Stimulated activated naive CD4-positive, alpha-beta T cell (primary cell): ENCODE data around the gene ITGA1.
"Not testable (repeated sequence)": the region's sequence is repeated elsewhere in the genome, so short reads cannot be mapped to it uniquely, and the experiment has no call there.

Source experiments
- DNase-seq, 6 experiments: peaks; one replicate each; lab custom pipeline; 2025; lab: John Stamatoyannopoulos, UW

ITGA1 gene

DNA sequence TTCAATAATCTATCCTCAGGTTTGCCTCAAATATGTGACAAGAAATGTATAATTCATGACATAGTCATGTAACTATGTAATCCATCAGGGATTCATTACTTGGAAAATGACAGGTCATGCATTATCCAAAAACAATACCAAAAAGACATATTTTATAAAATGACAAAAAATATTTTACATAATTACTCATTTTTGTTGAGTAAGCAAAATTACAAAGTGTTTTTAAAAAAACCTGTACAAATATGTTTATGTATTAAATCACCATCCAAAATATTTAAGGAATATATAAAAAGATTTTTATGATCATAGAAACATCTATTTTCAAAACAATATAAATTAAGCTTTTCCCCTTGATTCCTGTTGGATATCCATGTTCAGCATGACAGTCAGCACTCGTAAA is 164.8 kb downstream of the ITGA1 start:
- DNase-seq, result no peak

DNA sequence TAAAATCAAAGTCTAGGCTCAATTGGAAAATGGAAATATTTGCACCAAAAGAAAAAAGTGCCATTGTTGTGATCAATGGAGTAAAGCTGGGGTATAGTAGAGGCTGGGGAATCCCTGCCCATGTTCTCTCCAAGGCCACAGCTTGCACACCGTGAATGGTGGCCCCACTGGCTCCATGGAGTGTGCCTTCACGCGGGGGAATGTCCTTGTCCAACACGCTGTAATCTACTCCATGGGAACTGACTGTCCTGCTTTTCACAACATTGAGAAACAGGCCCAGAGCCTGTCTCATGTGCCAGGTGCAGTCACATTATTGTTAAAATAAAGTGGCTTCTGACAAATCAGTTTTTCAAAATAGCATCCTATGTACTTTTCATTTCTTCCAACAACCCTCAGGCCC is 168.3 kb downstream of the ITGA1 start:
- DNase-seq, result no peak

DNA sequence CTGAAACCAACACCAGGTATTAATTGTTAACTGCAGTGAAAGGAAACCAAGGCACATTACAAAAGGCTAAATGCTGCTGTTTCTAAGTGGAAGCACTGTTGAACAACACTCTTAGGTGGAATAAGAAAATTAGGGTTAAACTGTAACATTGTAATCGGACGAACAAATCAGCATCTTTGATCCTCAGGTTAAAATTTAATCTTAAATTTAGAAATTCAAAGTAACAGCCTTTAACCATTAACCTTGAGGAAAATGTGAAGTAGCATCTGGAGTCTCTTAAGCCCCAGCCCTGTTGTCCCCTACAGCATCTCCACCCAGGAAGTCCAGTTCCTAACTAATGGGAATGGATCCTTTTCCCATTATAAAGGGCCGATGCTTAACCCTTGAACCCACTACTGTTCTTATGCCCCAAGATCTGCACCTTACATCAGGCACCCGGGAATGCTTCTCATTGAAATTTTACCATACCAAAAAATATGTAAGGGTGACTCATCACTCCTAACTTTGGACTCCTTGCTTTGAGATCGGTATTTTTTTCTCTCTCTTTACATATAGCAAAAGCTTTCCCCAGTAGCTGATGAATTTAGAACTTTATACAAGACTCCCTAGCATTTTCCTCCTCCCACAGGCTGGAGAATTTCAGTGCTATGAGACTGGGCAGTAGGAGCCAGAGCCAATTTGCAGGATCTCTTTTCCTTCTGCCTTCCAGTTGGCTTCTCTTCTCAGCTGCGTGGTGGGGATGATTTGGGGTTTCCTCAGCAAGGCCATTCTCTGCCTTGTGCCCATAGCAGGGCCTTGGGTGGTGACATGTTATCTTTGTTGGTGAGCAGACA is 169.4 kb downstream of the ITGA1 start:
- DNase-seq, result no peak

DNA sequence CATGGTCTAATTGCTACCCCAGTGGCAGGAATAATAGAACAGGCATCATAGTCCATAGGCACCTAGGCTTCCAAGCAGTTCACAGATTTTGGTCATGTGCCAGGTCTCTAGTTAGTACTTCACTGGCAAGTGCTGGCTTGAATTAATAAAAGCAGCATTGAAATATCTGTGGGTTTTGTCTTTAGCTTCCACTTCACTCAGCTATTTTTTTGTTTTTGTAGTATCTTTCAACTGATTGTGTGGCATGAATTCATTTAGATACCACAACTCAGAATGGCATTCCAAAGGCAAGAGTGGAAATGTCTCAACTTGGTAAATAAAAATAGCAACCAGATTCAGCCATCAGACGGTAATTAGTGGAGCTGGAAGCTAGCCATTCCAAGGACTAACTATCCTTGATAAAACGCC is 173.6 kb downstream of the ITGA1 start:
- DNase-seq, result no peak

DNA sequence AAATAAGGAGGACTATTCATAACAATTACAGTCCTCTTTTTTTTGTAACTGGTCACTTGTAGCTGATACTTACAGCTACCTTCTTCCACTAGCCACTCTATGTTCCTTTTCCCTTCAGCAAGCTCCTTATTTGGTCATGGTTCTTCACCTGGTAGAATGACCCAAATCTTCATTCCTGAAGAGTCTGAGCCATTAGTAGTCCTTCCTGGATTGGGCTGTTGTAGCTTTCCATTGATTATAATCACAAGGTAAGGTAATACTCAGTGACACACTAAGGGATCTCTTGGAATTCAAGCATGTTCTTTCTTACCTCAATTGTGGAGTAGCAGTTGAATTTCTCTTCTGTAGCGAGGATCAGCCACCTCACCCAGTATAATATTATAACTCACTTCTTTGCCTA is 175.9 kb downstream of the ITGA1 start:
- DNase-seq, result no peak

DNA sequence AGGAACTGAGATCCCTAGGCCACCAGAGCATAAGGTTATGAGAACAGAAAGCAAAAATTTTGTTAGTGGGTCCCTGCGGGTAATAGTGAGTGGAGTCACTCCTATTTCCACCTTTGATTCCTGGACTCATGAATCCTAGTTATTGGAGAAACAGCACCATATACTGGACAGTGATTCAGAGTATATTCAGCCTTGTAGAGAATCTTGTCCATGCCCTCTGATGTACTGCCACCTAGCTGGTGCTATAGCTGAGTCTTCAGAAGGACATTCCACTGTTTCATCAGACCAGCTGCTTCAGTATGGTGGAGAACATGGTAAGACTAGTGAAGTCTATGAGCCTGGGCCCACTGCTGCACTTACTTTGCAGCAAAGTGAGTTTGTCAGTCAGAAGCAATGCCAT is 176.4 kb downstream of the ITGA1 start:
- no peak for DNase-seq

DNA sequence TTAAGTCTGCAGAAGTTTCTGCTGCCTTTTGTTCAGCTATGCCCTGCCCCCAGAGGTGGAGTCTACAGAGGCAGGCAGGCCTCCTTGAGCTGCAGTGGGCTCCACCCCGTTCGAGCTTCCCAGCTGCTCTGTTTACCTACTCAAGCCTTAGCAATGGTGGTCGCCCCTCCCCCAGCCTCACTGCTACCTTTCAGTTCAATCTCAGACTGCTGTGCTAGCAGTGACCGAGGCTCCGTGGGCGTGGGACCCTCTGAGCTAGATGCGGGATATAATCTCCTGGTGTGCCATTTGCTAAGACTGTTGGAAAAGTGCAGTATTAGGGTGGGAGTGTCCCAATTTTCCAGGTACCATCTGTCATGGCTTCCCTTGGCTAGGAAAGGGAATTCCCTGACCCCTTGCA is 188.4 kb downstream of the ITGA1 start:
- not testable (repeated sequence) for DNase-seq

DNA sequence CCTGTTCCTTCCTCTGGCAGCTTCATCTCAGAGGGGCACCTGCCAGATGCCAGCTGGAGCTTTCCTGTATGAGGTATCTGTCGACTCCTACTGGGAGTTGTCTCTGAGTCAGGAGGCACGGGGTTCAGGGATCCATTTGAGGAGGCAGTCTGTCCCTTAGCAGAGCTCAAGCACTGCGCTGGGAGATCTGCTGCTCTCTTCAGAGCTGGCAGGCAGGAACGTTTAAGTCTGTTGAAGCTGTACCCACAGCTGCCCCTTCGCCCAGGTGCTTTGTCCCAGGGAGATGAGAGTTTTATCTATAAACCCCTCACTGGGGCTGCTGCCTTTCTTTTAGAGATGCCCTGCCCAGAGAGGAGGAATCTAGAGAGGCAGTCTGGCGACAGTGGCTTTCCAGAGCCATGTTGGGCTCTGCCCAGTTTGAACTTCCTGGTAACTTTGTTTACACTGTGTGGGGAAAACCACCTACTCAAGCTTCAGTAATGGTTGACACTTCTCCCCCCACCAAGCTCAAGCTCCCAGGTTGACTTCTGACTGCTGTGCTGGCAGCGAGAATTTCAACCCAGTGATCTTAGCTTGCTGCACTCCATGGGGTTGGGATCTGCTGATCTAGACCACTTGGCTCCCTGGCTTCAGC is 189.7 kb downstream of the ITGA1 start:
- DNase-seq, result no peak

DNA sequence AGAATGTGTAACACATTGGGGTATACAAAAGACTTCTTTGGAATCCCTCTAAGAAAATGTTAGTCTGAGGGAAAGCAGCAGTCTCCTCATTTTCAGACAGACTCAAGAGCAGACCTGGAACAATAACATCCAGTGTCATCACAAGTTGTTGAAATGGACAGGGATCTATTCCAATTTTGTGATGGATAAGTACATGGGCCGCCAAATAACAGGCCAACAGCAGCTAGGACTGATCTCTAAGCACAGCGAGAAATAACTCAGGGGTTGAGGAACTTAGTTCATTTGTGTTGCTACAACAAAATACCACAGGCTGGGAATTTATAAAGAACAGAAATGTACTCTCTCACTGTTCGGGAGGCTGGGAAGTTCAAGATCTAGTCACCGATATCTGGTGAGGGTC is 193.8 kb downstream of the ITGA1 start:
- DNase-seq, result no peak

DNA sequence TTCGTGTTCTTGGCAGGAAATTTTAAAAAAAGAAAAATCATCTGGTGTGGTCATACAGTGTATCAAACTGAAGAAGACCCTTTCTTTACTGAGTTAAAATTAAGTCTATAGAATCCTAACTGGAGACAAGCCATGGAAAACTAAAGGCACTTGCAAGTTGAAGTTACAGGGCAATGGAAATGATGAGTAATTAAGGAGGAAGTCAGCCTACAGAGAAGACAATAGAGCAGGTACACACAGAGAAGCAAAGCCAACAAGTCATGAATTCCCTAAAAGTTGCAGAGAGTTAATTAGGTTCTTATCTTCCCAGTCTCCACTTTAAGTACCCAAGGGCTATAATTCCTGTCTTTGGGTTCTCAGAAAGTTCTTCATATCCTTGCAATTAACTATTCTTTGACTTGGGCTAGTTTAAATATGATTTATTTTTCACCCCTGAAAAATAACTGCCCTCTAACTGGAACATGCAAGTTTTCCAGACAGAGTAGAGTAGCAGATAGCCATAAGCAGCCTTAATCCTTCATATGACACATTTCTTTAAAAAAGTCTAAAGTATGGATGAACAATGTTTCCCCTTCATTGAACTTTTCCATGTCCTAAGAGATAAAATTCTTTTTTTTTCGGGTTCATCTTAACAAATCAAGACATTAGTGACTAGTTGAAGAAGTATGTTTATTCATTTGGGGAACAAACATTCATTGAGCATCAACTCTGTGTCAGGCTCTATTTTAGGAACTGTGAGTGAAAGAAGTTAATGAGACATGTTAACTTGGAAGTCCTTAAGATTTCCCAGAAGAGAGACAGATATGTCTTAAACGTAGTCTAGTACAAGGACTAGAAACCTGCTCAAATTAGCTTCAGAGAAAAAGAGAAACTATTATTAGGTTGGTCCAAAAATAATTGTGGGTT is 196.3 kb downstream of the ITGA1 start:
- no peak for DNase-seq

DNA sequence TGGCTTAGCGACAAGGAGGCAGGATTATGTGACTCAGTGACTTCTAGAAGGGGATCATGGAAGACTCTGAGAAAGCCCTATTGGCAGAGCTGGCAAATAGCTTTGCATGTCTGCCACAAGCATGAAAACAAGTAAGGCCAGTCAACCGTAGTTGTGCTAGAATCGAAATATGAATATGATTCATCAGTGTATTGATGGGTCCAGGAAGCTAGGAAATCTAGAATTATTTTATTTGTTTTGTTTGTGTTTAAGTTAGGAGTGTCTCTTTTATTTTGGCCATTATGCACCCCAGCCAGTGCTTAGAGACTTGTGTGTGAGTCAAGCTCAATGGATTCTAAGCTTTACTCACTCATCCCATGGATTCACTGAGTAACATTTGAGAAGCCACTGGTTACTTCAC is 197.6 kb downstream of the ITGA1 start:
- no peak for DNase-seq

DNA sequence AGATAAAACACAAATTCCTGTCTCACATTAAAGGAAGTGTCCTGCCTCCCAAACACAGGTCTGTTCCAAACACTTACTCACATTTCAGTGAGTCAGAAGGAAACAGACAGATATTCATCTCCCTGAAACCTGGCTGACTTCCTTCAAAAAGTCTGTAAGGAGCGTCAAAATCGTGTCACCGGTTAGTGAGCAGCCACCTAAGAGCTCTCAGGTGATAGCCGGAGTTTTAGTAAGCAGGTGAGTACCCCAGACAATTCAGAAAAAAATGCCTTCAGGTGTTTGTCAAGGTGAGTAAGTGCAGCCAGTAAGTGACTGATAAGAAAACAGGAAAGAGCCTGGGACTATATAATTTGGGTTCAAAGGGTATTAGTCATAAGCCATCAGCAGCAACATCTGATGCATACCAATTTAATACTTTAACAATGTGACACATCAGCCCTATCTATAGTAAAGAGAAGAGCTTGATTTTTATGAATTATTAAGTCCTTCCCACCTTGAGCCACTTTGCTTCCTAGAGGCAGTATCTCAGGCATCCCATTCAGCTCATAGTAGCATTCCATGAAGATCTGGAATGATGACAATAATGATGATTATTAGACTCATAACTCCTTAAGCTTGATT is 200.1 kb downstream of the ITGA1 start:
- no peak for DNase-seq

DNA sequence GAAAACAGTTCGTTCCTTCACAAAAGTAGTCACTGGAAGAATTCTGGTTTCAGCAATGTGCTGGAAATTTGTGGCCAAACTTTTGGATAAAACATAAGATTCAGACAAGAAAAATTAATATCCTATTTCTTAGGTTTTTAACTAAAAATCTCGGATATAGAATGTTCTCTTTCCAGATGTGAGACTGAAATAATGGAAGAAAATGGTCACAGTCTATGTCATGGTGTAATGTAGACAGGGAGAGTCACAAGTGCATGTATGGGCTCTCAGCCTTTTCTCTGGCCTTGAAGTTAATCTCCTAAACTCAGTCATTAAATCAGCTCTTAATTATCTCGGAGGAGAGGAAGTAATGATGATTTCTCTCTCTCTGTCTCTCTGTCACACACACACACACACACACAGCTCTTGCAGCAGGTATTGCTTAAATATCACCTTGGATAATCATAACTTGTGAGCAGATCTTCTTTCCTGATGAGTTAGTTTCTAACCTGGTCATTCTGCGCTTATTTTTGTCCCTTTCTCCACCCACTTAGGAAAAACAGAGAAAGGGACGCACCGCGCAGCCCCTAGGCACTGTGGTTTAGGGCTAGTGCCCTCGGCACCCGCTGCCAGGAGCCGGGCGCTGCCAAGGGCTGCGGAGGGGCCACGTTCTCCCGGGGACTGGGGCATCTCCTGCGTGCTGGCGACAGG is 200.8 kb downstream of the ITGA1 start:
- peak in 2 of 6 experiments; percentile 0 to 43 for DNase-seq

DNA sequence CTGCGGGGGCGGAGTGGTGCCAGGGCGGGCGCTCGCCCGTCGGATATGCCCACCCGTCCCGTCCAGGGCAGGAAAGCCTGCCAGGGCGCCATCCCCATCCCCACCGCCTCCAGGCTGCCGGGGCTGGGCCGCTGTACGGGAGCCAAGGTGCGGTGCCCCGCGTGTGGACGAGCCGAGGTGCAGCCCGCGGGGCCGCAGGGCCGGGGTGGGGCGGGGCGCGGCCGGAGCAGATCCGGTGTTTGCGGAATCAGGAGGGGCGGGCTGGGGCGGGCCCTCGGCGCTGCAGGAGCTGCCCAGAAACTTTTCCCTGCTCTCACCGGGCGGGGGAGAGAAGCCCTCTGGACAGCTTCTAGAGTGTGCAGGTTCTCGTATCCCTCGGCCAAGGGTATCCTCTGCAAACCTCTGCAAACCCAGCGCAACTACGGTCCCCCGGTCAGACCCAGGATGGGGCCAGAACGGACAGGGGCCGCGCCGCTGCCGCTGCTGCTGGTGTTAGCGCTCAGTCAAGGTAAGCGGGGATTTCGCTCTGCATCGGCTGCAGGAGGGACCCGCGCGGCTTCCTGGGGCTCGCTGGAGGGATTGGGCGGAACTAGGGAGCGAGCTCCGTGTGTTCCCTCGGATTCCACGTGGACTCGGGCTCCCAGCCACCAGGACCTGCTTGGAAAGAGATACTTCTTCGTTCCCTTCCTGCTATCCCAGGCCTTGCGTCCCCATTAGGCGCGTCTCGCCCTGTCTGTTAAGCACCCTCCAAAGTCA is 201.5 kb downstream of the ITGA1 start, which contains the start of gene ITGA2:
Gene ITGA2 (plus strand): TSS at position 328 of the 756 bp plus-strand sequence. CDS start 117 bp downstream, at position 445.
- peak in 4 of 6 experiments; percentile 4 to 43 (median 18) for DNase-seq

DNA sequence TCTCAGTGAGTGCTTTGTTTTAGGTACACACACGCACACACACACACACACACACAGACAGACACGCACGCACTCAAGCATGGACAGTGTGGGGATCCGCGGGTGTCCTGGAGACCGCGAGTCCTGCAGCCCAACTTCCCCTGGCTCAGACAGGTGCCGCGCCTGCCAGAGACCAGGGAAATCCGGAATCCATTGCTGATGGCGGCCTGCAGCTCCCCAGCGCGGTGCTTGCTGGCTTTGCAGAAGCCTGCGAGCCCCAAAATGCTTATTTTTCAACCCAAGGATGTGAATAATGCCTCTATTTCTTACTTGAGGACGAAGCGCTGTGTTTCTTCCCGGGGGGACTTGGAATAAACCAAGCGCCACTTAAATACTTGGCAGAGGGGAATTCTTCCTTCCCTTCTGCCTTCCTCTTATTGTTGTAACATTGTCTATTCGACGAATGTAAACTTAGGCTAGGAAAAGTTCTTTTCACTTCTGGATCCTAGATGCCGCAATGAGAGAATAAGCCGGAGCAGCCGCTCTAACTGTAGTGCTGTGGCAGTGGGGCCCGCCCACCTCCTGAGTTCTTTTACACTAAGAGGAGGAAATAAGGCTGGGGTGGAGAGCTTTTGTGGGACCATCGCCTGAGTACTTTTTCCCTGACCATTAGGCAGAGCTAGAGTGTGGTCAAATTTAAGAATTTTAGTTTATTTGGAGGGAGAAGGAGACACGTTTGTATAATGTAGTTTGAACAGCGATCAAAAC is 202.2 kb downstream of the ITGA1 start:
- DNase-seq, result peak in 5 of 6 experiments; percentile 11 to 32 (median 12)

DNA sequence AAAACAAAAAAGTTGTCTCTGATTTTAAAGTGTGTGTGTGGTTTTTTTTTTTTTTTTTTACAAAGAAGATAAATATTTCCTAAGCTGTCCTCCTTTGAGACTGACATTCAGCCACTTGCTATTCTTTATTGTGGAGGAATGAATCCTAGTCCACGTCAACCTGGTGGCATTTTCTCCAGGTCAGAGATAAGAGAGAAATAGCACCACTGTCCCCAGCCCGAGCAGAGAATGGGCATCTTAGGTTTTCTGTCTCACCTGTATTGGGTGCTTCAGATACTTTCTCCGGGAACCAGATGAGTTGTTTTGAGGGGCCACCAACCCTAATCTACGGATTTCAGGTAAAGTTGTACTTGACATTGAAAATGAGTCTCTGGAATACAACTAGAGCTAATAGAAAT is 202.8 kb downstream of the ITGA1 start:
- no peak for DNase-seq

DNA sequence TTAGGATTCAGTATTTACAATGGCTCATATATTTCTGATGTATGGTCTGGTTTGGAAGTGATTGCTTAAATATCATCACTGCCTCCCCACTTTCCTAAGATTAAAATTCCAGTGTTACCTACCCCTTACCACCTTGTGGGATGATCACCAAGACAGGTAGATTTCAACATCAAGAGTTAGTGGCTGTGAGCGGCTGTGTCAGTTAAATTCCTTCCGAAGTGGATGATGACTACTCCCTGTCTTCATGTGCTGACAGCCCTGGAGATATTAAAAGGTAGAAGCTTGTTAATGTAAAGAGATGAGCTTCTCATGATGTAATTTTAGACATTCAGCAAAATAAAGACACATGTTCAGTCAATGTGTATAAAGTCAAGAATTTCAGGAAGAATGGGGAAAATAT is 205.7 kb downstream of the ITGA1 start:
- DNase-seq, result no peak

DNA sequence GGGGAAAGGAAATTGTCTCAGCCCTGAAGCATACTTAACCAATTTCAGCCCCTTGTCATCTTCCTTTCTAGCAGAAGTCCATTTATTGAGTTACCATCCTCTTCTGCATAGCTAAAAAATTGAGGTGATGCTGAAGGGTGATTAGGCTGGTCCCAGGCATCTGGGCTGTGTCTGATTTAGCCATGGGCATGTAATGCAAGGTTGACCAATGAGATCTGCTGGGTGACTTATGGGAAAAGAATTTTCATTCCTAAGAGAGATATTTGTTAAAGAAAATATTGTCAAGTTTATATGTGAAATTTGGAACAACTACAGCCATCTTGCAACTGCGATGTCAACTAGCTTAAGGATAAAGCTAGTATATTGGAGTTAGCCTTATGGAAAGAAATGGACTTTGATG is 206.6 kb downstream of the ITGA1 start:
- no peak for DNase-seq

DNA sequence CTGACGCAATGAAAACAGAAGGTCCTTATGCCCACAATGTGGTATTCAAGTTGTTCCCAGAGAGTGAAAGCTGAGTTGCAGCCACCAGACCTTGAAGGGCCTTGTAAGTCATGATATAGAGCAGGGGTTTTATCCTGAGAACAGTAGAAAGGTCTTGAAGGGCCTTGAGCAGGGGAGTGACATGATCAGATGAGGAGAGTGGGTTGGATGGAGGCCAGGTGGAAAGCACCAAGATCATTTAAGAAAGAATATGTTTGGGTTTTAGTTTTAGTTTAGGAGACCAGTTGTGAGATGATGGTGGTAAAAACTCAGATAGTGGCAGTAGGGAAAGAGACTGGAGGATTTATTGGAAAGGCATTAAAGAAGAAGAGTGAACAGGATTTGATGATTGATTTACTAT is 207.4 kb downstream of the ITGA1 start:
- DNase-seq, result no peak

DNA sequence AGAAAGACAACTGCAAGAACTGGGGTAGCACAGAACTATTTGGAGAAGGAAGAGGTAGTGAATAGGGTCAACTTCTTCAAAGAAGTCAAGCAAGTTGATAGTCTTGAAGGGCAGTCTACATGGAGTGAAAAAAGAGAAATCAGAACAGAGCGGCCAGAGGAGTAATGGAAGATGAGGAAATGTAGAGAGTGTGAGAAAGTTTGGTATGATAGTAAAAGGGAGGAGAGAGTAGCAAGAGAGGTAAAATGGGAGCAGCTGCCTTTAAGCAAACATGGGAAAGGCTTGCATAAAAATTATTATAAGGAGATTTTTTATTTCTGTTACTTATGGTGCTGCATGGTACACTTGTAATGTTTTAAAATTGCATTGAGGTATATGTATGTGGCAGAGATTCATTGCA is 208.2 kb downstream of the ITGA1 start:
- no peak for DNase-seq
